Tibial artery (tissue), 4 donors: Measurements from ENCODE around the gene SLC39A6.
"Not testable (repeated sequence)": the region's sequence is repeated elsewhere in the genome, so short reads cannot be mapped to it uniquely, and the experiment has no call there.

Experiments used
- DNase-seq, 2 donors: peaks; one replicate each; pipeline ENCODE4 v3.0.0-alpha.2; 2019
- H3K27ac ChIP-seq, 2 donors: fragments of 200-600 bp; sonication (generic) in 1 of 2; 1 replicate in 1 of 2; 2 replicates in 1 of 2; pipeline ENCODE4 v1.5.1; 2018 to 2019; ENCODE audit warnings: mild to moderate bottlenecking in 1 of 2
- H3K27me3 ChIP-seq, 2 donors: fragments of 200-600 bp; sonication (generic) in 1 of 2; one replicate each; pipeline versions ENCODE4 v1.5.1 to v1.6.0; 2016 to 2019
- H3K36me3 ChIP-seq, 3 donors: fragments of 200-600 bp; sonication (generic) in 2 of 3; one replicate each; pipeline ENCODE4 v1.5.1; 2016 to 2019; ENCODE audit warnings: mild to moderate bottlenecking in 2 of 3
- H3K4me1 ChIP-seq, 4 donors: fragments of 200-600 bp; sonication (generic) in 2 of 4; 1 replicate in 3 of 4; 2 replicates in 1 of 4; pipeline ENCODE4 v1.5.1; 2016 to 2019
- H3K4me3 ChIP-seq, 2 donors: fragments of 200-600 bp; sonication (generic) in 1 of 2; 1 replicate in 1 of 2; 2 replicates in 1 of 2; pipeline ENCODE4 v1.5.1; 2018 to 2019; ENCODE audit warnings: mild to moderate bottlenecking in 2 of 2
- H3K9me3 ChIP-seq, 3 donors: fragments of 200-600 bp; sonication (generic) in 1 of 3; one replicate each; pipeline ENCODE4 v1.5.1; 2016 to 2019
- CTCF ChIP-seq, 2 experiments: fragments of 200-600 bp in 1 of 2; fragments of 450-650 bp in 1 of 2; IDR thresholded peaks; one replicate each; pipeline ENCODE4 v1.5.1; 2017 to 2019; ENCODE audit warnings: antibody characterized with exemption in 2 of 2, mild to moderate bottlenecking in 1 of 2, moderate library complexity in 1 of 2
- intact Hi-C: fragments of 100-400 bp; cut with DNase I; formaldehyde crosslinking; loops from one replicate; pipeline ENCODE4 v1.15.0; 2023; ENCODE audit warnings: low total_unique reads

The SLC39A6 gene

GRCh38 chr18:36120297-36120696, 8.8 kb downstream of the SLC39A6 start:
- intact Hi-C loops = loop anchor here (10.0 kb wide), 1 partner anchor 55 kb away; the partner anchor contains the start of gene RPRD1A
- Histone ChIP-seq H3K27ac (no peak overlapping the region), H3K4me3 (no peak overlapping the region), H3K36me3 (peaks cover 29 to 77% (median 53%) of the 10 kb centered on the region in 3 donors), H3K4me1 (no peaks in the 10 kb centered on the region), H3K27me3 (no peaks in the 10 kb centered on the region), H3K9me3 (no peaks in the 10 kb centered on the region)
- DNase-seq = no peak
- no peak for TF ChIP-seq CTCF (IDR thresholded peaks at IDR 0.05)

- H3K27me3 ChIP-seq, intact Hi-C loops, H3K4me1 ChIP-seq, DNase-seq, H3K9me3 ChIP-seq, H3K4me3 ChIP-seq, H3K27ac ChIP-seq: not testable (repeated sequence)
- H3K36me3 ChIP-seq = peaks cover 33 to 77% (median 63%) of the 10 kb centered on the region in 3 donors
These were observed 12.4 kb downstream of the SLC39A6 start for GRCh38 chr18:36116771-36117170.

GRCh38 chr18:36114738-36115137, 14.4 kb downstream of the SLC39A6 start:
- DNase-seq = no peak
- Histone ChIP-seq H3K27ac (no peak overlapping the region), H3K27me3 (no peaks in the 10 kb centered on the region), H3K9me3 (no peaks in the 10 kb centered on the region), H3K36me3 (peaks cover 44 to 84% (median 62%) of the 10 kb centered on the region in 3 donors), H3K4me3 (no peak overlapping the region), H3K4me1 (no peaks in the 10 kb centered on the region)
- TF ChIP-seq CTCF (IDR thresholded peaks at IDR 0.05) = no peak
- intact Hi-C loops = no loop called here

- intact Hi-C loops = no loop called here
- Histone ChIP-seq H3K36me3 (peaks cover 41 to 84% (median 62%) of the 10 kb centered on the region in 3 donors), H3K9me3 (no peaks in the 10 kb centered on the region), H3K27ac (no peak overlapping the region), H3K4me3 (no peak overlapping the region), H3K27me3 (no peaks in the 10 kb centered on the region), H3K4me1 (no peaks in the 10 kb centered on the region)
- TF ChIP-seq CTCF (IDR thresholded peaks at IDR 0.05) = no peak
- DNase-seq = no peak
These were observed 14.9 kb downstream of the SLC39A6 start for GRCh38 chr18:36114251-36114650.

- intact Hi-C loops = no loop called here
- no peaks in the 10 kb centered on the region for H3K27me3 ChIP-seq
These were observed 16.8 kb downstream of the SLC39A6 start for GRCh38 chr18:36112302-36112701.

GRCh38 chr18:36109737-36110136, 19.4 kb downstream of the SLC39A6 start:
- no peaks in the 10 kb centered on the region for H3K4me1 ChIP-seq
- intact Hi-C loops = no loop called here
- H3K27me3 ChIP-seq = no peaks in the 10 kb centered on the region
- DNase-seq = no peak
- peaks cover 41 to 62% (median 48%) of the 10 kb centered on the region in 3 donors for H3K36me3 ChIP-seq
- no peak overlapping the region for H3K27ac ChIP-seq
- H3K4me3 ChIP-seq = no peak overlapping the region
- H3K9me3 ChIP-seq = no peaks in the 10 kb centered on the region
- no peak for TF ChIP-seq CTCF (IDR thresholded peaks at IDR 0.05)

More at GRCh38 chr18:36112302-36112701, 16.8 kb downstream of the SLC39A6 start:
- no peak for TF ChIP-seq CTCF (IDR thresholded peaks at IDR 0.05)
- Histone ChIP-seq H3K36me3 (peaks cover 41 to 78% (median 68%) of the 10 kb centered on the region in 3 donors), H3K27ac (no peak overlapping the region), H3K9me3 (no peaks in the 10 kb centered on the region), H3K4me3 (no peak overlapping the region), H3K4me1 (no peaks in the 10 kb centered on the region)
- no peak for DNase-seq
